GM19452 (cell line): ENCODE measurements around the gene G6PC3.

ENCODE experiments used
- ATAC-seq: cut with Tn5 transposase; IDR thresholded peaks from one replicate; pipeline ENCODE4 v1.9.1; 2021; ENCODE audit not compliant: unreplicated experiment

Gene G6PC3

DNA sequence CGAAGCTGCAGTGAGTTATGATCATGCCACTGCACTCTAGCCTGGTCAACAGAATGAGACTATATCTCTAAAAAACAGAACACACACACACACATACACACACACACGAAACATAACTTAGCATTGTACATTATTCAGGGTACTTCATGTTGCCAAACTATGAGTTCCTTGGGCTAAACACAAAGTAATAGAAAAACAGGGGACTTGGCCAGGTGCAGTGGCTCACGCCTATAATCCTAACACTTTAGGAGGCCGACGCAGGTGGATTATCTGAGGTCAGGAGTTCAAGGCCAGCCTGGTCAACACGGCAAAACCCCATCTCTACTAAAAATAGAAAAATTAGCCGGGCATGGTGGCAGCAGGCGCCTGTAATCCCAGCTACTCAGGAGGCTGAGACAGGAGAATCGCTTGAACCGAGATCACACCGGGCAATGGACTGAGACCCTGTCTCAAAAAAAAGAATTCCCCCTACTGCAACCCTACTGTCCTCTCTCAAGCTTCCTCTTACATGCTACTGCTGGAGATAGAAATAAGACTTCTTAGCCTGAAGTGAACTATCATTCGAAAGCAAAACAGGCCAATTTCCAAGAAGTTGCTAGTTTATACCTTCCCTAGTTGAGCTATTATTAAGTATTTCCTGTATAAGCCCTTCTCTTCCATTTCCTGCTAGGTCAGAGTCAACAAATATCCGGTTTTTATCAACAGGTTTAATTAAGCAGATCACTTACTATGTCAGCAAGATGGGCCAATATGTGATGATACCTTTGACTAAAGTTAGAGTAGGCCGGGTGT, 11.2 kb upstream of the G6PC3 start:
- ATAC-seq, result no peak

DNA sequence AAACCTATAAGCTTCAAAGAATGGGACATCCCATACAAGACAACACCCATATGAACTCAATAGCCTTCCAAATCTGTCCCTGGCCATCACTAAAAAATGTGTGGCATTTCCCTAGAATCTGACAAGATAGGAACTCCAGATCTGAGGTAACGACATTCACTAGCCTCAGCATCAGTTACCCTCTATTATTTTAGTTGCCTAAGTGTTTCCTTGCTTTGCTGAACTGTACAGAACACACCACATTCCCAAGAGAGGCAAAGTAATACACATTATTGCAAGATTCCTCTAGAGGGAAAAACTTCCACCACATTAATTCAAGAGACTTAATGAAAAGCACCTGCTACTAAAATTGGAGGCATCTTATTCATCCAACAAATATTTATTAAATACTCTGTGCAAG, 9.1 kb upstream of the G6PC3 start:
- ATAC-seq, result no peak

DNA sequence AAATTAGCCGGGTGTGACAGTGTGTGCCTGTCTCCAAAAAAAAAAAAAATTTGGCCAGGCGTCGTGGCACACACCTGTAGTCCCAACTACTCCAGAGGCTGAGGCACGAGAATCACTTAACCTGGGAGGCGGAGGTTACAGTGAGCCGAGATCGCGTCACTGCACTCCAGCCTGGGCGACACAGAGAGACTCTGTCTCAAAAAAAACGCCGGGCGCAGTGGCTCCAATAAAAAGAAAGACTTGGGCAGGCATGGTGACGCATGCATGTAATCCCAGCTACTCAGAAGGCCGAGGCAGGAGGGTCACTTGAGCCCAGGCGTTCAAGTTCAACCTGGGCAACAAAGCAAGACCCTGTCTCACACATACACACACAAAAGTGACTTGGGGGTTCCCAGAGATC, 7.7 kb upstream of the G6PC3 start:
- ATAC-seq, result no peak

DNA sequence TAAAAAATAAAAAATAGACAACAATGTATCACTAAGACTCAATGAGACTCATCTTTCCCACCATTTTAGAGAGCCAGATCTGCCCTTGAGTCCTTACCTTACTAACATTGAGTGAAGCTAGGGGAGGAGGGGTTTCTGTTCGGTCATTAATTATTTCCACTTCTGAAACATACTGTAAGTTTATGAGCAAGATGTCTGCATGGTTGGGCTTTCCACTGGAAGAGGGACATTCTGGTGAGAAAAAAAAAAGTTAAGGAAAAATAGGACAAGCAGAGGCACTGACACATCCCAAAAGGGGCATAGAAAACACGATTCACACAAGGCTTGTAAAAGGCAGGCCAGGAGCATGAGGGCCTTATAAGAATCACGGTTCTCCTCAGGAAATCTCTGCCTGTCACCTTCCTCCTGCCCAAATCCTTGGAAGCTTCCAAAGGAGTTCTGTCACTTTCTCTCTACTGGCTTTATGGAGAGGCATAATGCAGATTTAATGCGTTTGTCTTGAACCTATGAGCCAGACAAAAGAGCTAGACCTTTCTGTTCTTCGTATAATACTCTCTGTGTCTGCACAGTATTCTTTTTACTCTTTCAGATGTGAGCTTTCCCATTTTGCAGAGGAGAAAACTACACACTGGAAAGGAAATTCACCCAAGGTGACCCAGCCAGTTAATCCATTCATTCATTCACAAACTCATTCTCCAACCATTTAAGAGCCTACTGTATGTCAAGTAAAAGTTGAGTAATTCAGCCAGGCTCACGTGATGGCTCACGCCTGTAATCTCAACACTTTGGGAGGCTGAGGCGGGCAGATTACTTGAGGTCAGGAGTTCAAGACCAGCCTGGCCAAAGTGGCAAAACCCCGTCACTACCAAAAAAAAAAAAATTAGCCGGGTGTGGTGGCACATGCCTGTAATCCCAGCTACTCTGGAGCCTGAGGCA, 6.6 kb upstream of the G6PC3 start:
- ATAC-seq, result no peak

DNA sequence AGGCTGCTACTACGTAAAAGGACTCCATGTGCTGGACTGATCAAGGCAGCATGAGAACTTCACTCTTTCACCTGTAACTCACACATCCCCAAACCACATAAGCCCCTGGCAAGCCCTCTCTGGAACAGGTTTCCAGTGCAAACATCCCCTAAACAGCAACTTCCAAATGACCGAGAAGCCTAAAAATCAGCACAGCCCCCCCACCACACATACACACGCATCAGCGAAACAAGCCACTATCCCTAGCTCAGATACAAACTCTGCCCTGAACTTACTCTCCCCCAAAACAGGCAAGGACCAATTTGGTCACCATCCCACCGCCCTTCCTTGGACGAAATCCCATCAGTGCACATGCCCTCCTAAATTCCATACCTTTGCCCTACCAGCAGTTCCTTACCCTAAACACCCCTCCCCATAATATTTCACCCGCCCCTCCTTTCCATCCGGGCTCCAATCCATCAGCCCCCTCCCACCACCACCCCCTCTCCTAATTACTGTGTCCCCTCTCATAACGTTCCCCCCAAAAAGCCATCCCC, 4.8 kb upstream of the G6PC3 start:
- no peak for ATAC-seq

DNA sequence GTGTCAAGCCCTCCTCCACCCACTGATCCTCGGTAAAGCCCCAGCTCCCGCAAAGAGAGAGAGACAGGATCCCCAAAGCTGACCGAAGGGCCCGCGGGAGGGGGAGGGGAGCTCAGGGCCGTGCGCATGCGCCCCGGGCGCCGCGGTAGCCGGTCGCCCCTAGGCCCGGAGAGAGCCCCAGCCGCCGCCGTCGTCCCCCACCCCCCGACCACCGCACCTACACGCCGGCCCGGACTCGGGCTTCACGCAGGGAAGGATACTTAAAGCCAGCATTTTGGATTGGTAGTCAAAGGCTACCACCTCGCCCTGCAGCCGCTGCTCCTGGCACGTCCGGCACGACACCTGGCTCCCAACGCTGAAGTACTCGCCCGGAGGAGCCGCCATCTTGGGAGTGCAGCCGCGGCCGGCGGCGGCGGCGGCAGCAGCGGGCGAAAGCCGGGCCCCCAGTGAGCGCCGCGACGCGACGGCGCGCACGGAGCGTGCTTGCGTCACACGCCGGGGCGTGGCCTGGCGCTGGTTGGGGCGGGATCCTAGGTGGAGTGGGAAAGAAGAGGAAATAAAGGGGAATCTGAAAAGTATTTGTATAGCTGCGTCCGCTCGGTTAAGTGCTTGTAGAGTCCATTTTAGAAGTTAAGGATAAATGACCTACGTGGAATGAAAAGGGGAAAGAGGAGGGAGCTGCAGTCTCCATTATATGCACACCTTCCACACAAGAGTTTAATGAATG, 4.2 kb upstream of the G6PC3 start, which contains the start of gene LSM12:
TSS of gene LSM12 (minus strand) at position 468 of the 727 bp plus-strand sequence. CDS start at position 384, 84 bp downstream.
- peak; percentile 71 for ATAC-seq

DNA sequence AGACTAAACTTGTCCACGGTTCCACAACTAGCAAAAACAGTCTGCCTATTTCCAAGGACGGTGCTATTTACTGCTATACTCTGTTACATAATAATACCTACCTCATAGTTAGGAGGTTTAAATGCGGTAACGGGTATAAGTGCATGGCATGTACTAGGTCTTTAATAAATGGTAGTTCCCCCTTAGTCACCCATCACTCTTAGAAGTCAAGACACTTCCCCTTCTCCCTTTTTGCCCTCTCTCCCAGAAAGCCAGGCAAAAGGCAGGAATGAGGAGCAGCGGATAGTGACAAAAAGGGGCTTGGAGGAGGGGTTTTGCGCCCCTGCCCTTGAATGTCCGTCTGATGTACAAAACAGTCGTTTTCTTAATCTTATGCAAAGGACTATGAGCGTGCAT, 3.0 kb upstream of the G6PC3 start:
- ATAC-seq, result no peak

DNA sequence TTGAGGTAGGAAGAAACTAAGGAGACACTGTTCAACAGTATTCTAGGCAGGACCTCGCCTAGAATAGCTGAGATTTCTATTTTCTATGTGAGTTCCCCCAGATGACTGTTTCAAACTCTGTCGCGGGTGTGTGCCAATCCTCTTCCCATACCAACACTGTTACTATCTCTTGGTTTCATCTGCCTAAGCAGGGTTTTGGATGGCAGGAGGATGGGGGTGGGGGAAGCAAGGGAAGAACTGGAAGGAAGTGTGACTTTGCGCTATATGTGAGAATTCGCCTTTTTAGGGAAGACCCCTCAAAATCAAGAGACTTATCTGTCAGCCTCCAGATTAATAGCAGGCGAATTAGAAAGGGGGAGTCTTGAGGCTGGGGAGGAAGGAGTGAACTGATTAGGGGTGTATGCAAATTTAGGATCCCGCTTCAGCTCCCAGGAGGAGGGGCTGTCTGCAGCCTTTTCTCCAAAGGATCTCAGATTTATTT, 521 bp upstream of the G6PC3 start:
- no peak for ATAC-seq

DNA sequence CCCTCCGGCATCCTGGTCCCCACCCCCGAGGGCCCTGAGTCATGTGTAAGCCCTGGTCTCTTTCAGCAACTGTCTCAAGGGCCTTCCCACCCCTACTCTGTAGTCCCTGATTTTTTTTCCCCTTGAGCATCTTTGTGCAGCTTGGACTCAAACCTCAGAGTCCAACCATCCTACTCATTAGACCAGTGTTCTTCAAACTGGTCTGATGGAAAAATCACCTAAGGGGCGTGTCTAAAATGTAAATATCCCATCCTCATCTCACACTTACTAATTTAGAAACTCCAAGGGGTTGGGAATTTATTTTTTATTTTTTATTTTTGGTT, 624 bp downstream of the G6PC3 start:
- peak; percentile 11 for ATAC-seq

DNA sequence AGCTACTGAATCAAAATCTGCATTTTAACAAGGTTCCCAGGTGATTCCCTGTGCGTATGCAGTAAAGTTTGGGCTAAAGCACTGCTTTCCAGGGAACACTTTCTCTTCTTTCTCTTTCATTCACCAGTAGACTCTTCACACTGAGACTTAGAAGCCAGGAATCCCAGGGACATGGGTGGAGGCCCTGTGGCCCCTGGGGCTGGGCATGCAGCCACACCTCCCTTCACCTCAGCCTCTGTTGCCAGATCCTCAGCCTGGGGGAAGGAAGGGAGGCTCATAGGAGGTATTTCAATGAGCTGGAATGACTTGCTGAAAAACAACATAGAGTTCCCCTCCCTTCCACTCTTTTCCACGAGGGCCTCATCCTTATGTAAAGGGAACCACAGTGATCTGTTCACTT, 1.2 kb downstream of the G6PC3 start:
- ATAC-seq, result no peak

DNA sequence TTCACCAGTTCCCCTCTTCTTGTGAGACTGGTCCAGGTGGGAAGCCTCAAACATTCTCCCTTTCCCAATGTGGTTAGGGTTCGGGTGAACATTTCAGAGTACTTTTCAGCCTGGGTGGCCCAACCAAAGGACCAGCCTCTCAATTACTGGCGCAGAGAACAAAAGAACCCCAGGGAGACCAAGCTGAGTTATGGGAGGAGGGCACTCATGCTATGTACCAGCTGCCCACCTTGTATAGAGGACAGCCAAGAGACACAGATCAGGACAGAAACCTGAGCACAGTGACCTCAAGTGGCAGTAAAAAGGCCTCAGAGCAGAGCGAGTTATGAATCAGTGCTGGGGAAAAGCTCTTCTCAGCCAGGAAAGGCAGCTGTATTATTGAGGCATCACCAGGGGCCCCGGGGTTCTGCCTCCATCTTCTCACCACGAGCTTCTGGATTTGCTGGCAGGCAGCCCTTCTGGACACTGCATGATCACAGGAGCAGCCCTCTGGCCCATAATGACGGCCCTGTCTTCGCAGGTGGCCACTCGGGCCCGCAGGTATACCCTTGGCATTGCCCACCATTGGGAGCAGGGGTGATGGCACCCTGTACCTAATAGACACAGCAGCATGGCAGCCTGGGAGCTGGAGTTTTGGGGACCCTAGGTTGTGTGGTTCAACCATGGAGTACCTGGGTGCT, 3.8 kb downstream of the G6PC3 start:
- ATAC-seq, result no peak

DNA sequence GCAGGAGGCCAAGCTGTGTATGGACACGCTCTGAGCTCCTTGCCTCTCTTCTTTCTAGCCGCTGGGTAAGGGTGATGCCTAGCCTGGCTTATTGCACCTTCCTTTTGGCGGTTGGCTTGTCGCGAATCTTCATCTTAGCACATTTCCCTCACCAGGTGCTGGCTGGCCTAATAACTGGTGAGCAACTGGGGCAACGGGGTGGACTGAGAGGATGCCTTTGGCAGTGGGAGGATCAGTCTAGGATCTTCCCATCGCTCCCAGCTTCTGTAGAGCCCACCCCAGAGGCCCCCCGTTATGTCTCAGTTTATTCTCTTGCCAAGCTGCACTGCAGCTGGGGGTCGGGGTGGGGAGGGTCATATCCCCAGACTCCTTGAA, 4.4 kb downstream of the G6PC3 start:
- ATAC-seq, result no peak

DNA sequence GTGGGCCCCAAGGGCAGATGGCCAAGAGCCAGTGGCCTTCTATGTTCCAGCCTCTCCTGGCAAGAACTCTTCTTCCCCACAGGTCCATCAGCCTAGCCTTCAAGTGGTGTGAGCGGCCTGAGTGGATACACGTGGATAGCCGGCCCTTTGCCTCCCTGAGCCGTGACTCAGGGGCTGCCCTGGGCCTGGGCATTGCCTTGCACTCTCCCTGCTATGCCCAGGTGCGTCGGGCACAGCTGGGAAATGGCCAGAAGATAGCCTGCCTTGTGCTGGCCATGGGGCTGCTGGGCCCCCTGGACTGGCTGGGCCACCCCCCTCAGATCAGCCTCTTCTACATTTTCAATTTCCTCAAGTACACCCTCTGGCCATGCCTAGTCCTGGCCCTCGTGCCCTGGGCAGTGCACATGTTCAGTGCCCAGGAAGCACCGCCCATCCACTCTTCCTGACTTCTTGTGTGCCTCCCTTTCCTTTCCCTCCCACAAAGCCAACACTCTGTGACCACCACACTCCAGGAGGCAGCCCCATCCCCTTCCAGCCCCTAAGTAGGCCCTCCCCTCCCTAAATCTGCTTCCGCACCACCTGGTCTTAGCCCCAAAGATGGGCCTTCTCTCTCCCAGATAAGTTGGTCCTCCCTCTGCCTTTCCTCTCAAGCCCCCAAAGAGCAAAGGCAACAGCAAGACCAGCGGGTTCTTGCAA, 5.2 kb downstream of the G6PC3 start:
- no peak for ATAC-seq

DNA sequence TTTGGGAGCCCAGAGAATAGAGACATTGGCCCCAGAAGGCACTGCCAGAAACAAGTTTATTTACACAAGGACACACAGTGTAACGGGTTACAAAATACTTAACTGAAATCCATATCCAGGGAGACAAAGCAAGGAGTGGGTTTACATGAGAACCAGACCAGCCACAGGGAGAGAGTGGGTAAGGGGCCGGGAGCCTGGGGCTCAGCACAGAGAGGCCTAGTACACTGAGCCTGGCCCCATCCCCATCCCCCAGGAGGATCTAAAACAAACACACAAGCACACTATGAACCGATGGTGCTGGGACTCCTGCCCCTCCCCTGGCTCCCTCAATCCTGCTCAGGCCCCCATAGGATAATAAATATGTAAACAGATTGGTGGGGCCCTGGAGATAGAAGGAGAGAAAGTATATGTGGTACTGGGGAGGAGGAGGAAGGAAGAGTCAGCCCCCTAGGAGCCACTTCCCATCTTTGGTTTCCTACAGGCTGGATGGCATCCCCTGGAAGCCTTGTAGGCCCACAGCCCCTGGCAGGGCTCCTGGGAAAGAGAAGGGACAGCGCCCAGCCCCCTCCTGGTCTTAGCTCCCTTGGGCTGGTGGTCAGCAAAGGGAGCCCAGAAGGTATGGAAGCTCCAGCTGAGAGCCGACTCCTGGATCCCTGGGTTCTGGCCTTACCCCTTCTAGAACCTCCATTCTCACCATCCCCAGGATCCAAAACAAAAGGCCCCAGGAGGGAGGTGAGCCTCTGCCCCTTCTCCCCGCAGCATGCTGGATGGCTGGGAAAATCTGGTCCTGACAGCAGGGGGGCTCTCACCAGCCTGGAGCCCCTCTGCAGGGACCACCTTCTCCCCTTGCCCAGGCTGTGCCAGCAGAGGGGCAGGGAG, 6.4 kb downstream of the G6PC3 start:
- ATAC-seq, result no peak

DNA sequence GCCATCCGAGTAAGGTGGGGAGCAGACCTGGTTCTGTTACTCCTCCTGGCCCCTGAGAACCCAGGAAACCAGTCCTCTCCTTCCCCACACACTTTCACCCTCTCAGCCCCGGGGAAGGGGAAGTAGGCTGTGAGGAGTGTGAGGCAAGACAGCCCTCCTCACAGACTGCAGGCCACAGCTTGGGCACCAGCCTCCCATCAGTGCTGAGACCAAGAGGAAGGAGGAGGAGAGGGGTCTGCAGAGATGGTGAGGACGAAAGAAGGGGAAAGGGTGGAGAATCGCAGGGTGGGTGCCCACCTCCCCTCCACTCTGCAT, 7.0 kb downstream of the G6PC3 start:
- ATAC-seq, result no peak

DNA sequence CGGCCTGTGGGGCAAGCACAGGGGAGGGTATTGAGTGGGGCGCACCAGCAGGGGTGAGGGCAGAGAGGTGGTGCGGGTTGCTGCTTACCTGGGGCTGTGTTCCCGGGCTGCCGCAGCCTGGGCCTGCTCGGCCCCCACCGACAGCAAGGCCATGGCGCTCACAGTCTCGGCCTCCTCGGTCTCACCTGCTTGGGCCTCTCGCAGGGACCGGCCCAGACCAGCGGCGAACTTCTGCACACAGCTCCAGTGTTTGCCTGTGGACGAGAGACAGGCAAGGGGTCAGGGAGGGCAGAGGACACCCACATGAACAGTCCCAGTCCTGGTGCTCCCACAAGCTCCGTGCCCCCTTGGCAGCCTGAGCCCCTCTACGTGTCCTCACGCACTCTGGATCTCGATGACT, 7.9 kb downstream of the G6PC3 start:
- ATAC-seq, result no peak

DNA sequence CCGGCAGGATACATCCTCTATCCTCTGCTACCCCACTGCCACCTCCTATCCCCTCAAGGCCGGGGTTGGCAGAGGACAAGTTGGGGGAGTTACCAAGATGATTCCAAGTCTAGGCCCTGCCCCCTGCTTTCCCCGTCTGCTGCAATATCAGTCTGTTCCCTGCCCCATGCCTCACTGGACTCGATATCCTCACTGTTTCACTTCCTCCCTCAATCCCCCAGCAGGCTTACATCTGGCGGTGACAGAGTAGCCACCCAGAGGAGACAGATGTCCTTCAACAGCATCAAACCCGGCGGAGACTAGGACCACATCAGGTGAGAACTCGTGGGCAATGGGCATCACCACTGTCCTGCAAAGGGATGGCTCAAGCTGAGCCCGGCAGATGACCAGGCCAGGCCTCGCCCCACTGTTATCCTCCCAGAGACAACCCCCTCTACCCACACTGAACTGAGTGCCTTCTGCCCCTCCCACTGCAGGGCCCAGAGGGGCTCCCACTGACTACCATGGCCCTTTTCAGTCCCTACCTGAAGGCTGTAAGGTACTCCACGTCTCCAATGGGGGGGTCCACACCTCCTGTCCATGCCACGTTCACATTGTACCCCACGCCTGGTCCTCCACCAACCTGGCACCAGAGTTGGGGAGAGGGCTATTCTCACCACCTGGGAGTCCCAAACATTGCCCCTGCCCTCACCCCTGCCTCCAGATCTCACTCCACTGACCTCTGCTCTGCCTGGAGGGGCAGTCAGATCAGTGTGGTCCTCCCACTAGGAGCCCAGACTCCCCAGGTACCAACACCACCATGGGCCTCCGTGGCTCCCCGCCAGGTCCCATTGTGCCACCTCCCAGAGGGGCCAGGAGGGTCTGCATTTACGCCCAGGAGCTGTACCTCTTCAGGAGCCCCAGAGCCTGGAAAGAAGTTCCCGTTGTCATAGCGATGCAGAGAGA, 9.6 kb downstream of the G6PC3 start:
- ATAC-seq, result no peak

DNA sequence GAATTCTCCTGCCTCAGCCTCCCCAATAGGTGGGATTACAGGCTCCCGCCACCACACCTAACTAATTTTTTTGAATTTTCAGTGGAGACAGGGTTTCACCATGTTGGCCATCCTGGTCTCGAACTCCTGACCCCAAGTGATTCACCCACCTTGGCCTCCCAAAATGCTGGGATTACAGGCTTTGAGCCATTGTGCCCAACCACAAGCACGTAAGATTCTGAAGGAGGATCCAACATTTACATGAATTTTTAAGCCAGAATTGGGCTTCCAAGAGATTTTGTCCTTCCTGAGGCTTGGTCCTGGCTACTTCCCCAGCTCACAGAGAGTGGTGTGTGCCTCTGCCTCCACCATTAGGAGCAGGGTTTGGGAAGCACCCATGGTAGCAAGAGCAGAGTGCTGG, 11.1 kb downstream of the G6PC3 start:
- no peak for ATAC-seq
